ENCODE results near the gene NLRP9.

NLRP9 gene

DNA sequence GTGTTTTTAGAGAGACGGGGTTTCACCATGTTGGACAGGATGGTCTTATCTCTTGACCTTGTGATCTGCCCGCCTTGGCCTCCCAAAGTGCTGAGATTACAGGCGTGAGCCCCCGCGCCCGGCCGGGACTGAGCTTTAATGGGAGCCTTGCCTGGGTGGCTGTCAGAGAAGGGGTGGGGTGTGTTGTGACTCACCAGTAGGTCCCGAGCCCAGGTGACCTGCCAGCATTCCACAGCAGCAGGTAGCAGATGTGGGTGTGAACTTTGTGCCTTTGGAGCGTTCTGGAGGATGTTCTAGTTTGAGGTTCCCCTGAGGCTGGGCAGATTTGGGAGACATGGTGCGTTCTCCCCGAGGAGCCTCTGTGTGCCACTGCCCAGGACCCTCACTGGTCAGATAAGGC lies 70.2 kb downstream of the NLRP9 start:
- no peak for DNase-seq (ENCODE audit: low read depth in 2 of 2)
- TF ChIP-seq, protein P1, sequence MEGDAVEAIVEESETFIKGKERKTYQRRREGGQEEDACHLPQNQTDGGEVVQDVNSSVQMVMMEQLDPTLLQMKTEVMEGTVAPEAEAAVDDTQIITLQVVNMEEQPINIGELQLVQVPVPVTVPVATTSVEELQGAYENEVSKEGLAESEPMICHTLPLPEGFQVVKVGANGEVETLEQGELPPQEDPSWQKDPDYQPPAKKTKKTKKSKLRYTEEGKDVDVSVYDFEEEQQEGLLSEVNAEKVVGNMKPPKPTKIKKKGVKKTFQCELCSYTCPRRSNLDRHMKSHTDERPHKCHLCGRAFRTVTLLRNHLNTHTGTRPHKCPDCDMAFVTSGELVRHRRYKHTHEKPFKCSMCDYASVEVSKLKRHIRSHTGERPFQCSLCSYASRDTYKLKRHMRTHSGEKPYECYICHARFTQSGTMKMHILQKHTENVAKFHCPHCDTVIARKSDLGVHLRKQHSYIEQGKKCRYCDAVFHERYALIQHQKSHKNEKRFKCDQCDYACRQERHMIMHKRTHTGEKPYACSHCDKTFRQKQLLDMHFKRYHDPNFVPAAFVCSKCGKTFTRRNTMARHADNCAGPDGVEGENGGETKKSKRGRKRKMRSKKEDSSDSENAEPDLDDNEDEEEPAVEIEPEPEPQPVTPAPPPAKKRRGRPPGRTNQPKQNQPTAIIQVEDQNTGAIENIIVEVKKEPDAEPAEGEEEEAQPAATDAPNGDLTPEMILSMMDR (IDR thresholded peaks at IDR 0.05; ENCODE audit: low read depth, low read length) = no peak
- no peak overlapping the region for H3K4me3 ChIP-seq (replicated peaks in 1 of 2; ENCODE audit: low read depth in 2 of 2, low read length in 2 of 2)

DNA sequence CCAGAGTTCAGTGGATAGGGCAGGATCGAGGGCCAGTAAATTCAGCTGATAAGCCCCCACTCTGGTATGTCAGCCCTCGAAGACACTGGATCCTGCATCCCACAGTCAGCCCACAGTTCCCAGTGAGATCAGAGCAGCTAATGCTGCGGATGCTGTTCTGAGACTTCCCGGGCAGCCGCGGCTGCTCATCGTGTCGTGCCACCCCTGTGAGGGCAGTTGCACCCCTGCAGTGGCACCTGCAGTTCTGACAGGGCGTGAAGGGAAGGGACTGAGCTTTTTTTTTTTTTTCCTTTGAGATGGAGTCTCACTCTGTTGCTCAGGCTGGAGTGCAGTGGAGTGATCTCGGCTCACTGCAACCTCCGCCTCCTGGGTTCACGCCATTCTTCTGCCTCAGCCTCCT lies 70.7 kb downstream of the NLRP9 start:
- TF ChIP-seq, protein P1 (IDR thresholded peaks at IDR 0.05; ENCODE audit: low read depth, low read length) = no peak
- no peak for DNase-seq (ENCODE audit: low read depth in 2 of 2)
- no peak overlapping the region for H3K4me3 ChIP-seq (replicated peaks in 1 of 2; ENCODE audit: low read depth in 2 of 2, low read length in 2 of 2)

DNA sequence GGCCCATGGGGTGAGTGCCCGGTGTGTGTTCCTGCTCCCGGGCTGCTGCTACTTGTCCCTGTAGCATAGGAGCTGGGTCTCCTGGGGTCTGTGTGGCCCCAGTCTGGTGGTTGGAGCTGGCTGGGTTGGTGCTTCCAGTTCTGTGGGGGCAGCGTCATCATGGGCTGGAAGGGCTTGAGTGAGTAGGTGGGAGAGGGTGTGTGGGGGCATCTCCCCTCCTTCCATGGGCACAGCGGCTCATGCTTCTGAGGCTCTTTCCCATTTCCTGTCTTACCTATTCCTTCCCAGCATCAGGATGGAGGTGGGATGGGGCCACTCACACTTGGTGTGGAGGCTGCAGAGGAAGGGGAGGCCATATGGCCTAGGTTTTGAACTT lies 71.2 kb downstream of the NLRP9 start:
- no peak for DNase-seq (ENCODE audit: low read depth in 2 of 2)
- TF ChIP-seq, protein P1 (IDR thresholded peaks at IDR 0.05; ENCODE audit: low read depth, low read length) = no peak
- H3K4me3 ChIP-seq (replicated peaks in 1 of 2; ENCODE audit: low read depth in 2 of 2, low read length in 2 of 2) = no peak overlapping the region

DNA sequence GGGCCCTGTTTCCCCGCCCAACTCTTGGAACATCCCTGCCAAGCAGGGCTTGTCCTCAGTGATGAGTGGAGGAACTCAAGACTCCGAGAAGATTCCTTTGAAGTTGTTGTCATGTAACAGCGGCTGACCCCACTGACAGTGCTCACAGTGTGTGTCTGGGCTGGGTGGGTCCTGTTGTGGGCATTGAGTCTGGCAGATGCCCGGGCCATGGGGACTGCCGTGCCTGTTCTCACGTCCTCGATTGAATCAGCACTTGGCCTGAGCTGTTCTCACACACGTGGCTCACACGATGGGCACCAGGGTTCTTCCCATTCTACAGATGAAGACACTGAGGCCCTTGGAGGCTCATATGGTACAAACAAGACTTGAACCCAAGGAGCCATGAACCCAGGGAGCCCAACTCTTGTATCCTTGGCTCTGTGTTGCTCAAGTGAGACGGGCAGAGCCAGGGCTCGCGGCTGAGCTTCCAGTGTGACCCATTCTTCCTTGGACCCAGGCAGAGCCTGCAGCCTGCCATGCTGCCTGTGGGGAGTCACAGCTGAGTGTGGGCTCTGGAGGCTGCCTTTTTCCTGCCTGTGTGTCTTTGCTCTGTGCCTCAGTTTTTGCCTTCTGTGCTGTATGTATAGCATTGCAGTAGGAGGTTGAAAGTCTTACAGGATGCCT lies 71.7 kb downstream of the NLRP9 start:
- TF ChIP-seq, protein P1 (IDR thresholded peaks at IDR 0.05; ENCODE audit: low read depth, low read length) = no peak
- no peak for DNase-seq (ENCODE audit: low read depth in 2 of 2)
- H3K4me3 ChIP-seq (replicated peaks in 1 of 2; ENCODE audit: low read depth in 2 of 2, low read length in 2 of 2) = no peak overlapping the region

DNA sequence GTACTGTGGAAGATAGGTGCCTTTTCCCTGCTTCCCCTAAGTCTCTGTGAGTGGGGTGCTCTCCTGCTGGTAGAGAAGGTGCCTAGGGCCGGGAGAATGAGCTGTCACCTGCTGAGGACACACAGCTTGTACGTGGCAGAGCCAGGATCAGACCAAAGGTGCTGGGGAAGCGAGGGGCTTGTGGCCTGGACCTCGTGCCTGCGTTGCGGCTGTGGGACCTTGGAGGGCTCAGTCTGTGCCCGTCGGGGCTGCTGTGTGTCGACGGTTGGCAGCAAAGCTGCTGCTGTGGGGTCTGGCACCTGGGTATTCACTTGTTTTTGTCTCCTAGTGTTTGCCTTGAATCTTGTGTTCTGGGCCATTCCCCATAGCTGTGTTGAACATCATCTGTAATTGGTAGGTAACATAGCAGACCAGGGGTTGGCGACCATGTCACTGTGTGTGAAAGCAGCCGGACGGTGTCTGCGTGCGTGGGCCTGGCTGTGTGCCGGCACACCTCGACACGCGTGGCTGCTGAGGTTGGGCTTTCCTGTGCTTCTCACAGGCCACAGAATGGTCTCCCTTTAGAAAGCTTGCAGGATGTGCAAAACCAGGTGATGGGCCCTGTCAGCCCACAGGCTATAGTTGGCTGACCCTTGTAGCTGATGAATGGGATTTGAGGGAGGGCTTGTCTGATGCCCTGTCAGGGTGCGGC lies 74.2 kb downstream of the NLRP9 start:
- TF ChIP-seq, protein P1 (IDR thresholded peaks at IDR 0.05; ENCODE audit: low read depth, low read length) = no peak
- no peak overlapping the region for H3K4me3 ChIP-seq (replicated peaks in 1 of 2; ENCODE audit: low read depth in 2 of 2, low read length in 2 of 2)
- no peak for DNase-seq (ENCODE audit: low read depth in 2 of 2)

DNA sequence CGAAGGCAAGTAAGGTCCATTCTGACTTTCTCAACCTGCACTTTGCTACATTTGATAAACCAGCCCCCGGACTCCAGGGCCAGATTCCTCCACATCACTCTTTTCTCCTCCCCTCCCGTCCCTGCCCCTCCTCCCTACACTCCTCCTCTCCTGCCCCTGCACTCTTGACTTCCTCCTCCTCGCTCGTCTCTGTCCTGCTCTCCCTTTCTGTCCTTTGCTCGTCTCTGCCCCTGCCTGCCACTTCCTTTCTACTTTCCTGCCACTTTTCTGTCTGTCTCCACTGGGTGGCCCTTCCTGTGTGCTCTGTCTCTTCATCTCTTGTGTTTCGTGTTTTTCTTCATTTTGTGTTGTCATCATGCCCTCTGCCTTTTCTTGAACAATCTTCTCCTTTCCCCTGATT lies 76.4 kb downstream of the NLRP9 start:
- DNase-seq (ENCODE audit: low read depth in 2 of 2) = no peak
- no peak overlapping the region for H3K4me3 ChIP-seq (replicated peaks in 1 of 2; ENCODE audit: low read depth in 2 of 2, low read length in 2 of 2)
- TF ChIP-seq, protein P1 (IDR thresholded peaks at IDR 0.05; ENCODE audit: low read depth, low read length) = no peak
